Activated T-helper 2 cell treated with anti-CD3 and anti-CD28 coated beads, Interferon-gamma antibody, Interleukin-2, Interleukin-4, amounts not matched to agents 10 μg/mL and 5 μg/mL and 100 μg/mL, durations not matched to agents 14 hours and 24 hours and 36 hours (primary cell): ENCODE data around the gene MAPK8IP3. TPM values are rescaled to one million over a fixed set of nuclear protein-coding genes. Genes with fewer than 3 reads are reported as not detected.

Source experiments
- DNase-seq: peaks from one replicate; pipeline ENCODE4 v3.0.0; 2021; ENCODE audit warnings: low spot score
- H3K27ac Mint-ChIP-seq: one replicate; pipeline ENCODE4 v1.8.0; 2021; ENCODE audit warnings: mixed read lengths
- H3K27me3 Mint-ChIP-seq: one replicate; pipeline ENCODE4 v1.8.0; 2021; ENCODE audit warnings: low read depth, mixed read lengths
- H3K36me3 Mint-ChIP-seq: one replicate; pipeline ENCODE4 v1.8.0; 2021; ENCODE audit warnings: low read depth, mixed read lengths
- H3K4me1 Mint-ChIP-seq: one replicate; pipeline ENCODE4 v1.8.0; 2021; ENCODE audit warnings: low read depth, mixed read lengths
- H3K4me3 Mint-ChIP-seq: one replicate; pipeline ENCODE4 v1.8.0; 2021; ENCODE audit warnings: low read depth, mild to moderate bottlenecking, moderate library complexity, mixed read lengths
- H3K9me3 Mint-ChIP-seq: one replicate; pipeline ENCODE4 v1.8.0; 2021; ENCODE audit warnings: mixed read lengths
- intact Hi-C: fragments of 100-400 bp; cut with micrococcal nuclease; formaldehyde crosslinking; loops from one replicate; pipeline ENCODE4 v1.15.1; 2023
- total RNA-seq: library from RNA; stranded (reverse); gene quantifications from 2 replicates; pipeline ENCODE4 v1.2.3, GENCODE V29; 2022

Gene MAPK8IP3
- total RNA-seq, 1 donor from 2014 or later: 74.8 TPM

DNA sequence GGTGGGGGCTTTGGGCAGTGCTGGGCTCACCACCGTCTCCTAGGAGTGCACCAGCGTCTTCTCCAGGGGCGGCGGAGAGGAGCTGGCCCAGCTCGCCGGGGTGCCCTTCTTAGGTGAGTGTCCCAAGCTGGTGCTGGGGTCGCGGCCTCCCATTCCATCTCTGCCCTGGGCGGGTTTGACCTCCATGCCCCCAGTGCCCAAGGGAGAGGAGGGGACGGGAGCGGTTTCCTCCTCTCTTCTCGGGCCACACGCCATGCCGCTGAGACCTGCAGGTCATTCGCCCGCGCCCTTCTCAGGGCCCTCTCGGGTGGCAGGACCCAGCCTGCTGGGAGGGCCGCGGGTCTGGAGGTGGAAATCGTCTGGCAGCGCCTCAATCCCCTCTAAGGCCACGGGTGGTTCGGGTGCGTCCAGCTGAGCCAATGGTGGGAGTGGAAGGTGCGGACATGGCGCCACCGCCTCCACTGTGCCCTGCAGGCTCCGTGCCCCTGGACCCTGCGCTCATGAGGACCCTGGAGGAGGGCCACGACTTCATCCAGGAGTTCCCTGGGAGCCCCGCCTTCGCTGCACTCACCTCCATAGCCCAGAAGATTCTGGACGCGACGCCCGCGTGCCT, 82.2 kb downstream of the MAPK8IP3 start:
- intact Hi-C loops: no loop called here
- DNase-seq: no peak
- H3K27ac Mint-ChIP-seq: no peak overlapping the region
- peaks cover 2% of the 10 kb centered on the region for H3K4me1 Mint-ChIP-seq
- H3K4me3 Mint-ChIP-seq: no peak overlapping the region
- no peaks in the 10 kb centered on the region for H3K27me3 Mint-ChIP-seq
- peaks cover 15% of the 10 kb centered on the region for H3K36me3 Mint-ChIP-seq
- H3K9me3 Mint-ChIP-seq: no peaks in the 10 kb centered on the region

GRCh38 chr16:1788708-1789100, 82.7 kb downstream of the MAPK8IP3 start:
- Mint-ChIP-seq H3K36me3 (peaks cover 12% of the 10 kb centered on the region), H3K4me3 (no peak overlapping the region), H3K27ac (no peak overlapping the region), H3K4me1 (no peaks in the 10 kb centered on the region), H3K27me3 (no peaks in the 10 kb centered on the region), H3K9me3 (no peaks in the 10 kb centered on the region)
- no peak for DNase-seq
- intact Hi-C loops: no loop called here

DNA sequence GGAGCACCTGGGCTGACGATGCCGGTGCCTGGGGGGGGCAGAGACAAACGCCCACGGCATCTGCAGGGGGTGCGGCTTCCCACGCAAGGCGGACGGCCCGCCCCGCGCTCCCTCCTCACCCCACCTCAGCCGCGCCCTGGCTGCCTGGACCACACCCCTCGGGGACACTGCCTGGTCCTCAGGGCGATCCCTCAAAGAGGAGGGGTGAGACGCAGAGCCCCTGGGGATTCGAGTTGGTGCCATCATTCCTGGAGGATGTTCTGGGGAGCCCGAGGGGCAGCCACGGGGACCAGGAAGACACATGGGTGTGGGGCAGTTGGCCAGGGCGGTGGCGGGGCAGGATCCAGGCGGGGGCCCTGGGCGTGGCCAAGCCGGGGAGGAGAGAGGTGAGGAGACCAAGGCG, 83.6 kb downstream of the MAPK8IP3 start:
- DNase-seq: no peak
- H3K27ac Mint-ChIP-seq: no peak overlapping the region

DNA sequence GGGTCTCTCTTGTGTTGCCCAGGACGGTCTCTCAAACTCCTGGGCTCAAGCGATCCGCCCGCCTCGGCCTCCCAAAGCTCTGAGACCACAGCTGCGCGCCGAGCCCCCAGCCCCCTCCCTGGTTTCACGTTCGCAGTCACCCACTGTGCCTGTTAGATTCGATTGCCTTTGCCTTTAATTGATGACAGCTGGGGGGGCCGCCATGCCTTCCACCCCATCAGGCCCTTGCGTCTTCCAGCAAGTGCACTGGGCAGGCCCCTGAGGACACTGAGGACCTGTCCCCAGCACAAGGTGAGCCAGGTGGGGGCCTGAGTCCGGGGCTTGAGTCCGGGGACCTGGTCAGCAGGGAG, 84.2 kb downstream of the MAPK8IP3 start:
- intact Hi-C loops: no loop called here
- Mint-ChIP-seq H3K36me3 (peaks cover 10% of the 10 kb centered on the region), H3K27ac (no peak overlapping the region), H3K4me1 (no peaks in the 10 kb centered on the region), H3K4me3 (no peak overlapping the region), H3K9me3 (no peaks in the 10 kb centered on the region), H3K27me3 (no peaks in the 10 kb centered on the region)
- no peak for DNase-seq

More for the DNA sequence above, 83.6 kb downstream of the MAPK8IP3 start:
- H3K36me3 Mint-ChIP-seq: peaks cover 12% of the 10 kb centered on the region
- no peaks in the 10 kb centered on the region for H3K9me3 Mint-ChIP-seq
- intact Hi-C loops: no loop called here
- no peaks in the 10 kb centered on the region for H3K27me3 Mint-ChIP-seq
- H3K4me3 Mint-ChIP-seq: no peak overlapping the region
- no peaks in the 10 kb centered on the region for H3K4me1 Mint-ChIP-seq

DNA sequence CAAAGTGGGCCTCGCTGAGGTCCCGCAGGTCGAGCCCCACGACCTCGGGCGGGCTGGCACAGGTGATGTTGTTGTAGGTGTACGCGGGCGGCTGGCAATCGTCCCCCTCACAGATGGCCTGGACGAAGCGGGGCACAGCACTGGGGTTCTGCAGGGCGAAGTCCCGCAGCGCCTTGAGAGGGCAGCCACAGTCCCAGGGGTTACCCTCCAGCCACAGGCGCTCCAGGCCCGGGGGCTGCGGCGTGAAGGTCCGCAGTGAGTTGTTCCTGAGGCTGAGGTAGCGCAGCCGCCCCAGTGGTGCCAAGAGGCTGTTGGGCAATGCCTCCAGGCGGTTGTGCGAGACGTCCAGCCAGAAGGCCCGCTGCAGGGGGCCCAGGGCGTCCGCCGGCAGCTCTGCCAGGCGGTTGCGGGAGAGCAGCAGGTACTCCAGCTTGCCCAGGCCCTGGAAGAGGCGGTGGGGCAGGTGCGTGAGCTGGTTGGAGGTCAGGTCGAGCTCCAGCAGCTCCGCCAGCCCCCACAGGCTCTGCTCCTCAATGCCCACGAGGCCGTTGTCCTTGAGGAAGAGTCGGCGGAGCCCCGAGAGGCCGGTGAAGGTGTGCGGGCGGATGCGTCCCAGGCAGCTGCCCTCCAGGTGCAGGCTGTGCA, 84.7 kb downstream of the MAPK8IP3 start:
- no peak overlapping the region for H3K4me3 Mint-ChIP-seq
- intact Hi-C loops: no loop called here
- DNase-seq: no peak
- no peaks in the 10 kb centered on the region for H3K27me3 Mint-ChIP-seq
- H3K36me3 Mint-ChIP-seq: peaks cover 5% of the 10 kb centered on the region
- no peak overlapping the region for H3K27ac Mint-ChIP-seq
- H3K4me1 Mint-ChIP-seq: no peaks in the 10 kb centered on the region
- H3K9me3 Mint-ChIP-seq: no peaks in the 10 kb centered on the region

DNA sequence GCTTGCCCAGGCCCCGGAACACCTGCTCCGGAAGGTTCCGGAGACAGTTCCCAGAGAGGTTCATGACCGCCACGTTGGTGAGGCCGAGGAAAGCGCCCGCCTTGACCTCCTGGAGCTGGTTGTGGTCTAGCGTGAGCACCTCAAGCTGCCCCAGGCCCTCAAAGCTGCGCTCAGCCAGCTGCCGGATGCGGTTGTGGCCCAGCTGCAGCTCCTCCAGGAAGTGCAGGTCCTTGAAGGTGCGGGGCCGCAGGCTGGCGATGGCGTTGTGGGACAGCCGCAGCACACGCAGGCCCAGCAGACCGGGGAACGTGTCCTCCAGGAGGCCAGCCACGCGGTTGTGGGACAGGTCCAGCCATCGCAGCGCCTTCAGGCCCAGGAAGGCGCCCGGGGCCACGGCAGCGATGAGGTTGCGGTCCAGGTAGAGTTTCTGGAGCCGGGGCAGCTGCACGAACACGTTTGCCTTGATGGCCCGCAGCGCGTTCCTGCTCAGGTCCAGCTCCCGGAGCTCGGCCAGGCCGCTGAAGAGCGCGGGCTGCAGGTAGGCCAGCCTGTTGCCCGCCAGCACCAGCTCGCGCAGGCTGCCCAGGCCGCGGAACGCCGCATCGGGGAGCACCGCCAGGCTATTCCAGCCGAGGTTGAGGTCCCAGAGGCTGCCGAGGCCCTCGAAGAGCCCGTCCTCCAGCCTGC, 85.4 kb downstream of the MAPK8IP3 start:
- Mint-ChIP-seq H3K4me3 (no peak overlapping the region), H3K27ac (no peak overlapping the region), H3K9me3 (no peaks in the 10 kb centered on the region), H3K36me3 (peaks cover 5% of the 10 kb centered on the region), H3K27me3 (no peaks in the 10 kb centered on the region), H3K4me1 (no peaks in the 10 kb centered on the region)
- intact Hi-C loops: no loop called here
- no peak for DNase-seq

- Mint-ChIP-seq H3K4me3 (no peak overlapping the region), H3K36me3 (peaks cover 7% of the 10 kb centered on the region), H3K4me1 (no peaks in the 10 kb centered on the region), H3K9me3 (peaks cover 1% of the 10 kb centered on the region), H3K27ac (no peak overlapping the region), H3K27me3 (no peaks in the 10 kb centered on the region)
- intact Hi-C loops: no loop called here
- DNase-seq: no peak
Observed at GRCh38 chr16:1791943-1792812, 86.2 kb downstream of the MAPK8IP3 start.

DNA sequence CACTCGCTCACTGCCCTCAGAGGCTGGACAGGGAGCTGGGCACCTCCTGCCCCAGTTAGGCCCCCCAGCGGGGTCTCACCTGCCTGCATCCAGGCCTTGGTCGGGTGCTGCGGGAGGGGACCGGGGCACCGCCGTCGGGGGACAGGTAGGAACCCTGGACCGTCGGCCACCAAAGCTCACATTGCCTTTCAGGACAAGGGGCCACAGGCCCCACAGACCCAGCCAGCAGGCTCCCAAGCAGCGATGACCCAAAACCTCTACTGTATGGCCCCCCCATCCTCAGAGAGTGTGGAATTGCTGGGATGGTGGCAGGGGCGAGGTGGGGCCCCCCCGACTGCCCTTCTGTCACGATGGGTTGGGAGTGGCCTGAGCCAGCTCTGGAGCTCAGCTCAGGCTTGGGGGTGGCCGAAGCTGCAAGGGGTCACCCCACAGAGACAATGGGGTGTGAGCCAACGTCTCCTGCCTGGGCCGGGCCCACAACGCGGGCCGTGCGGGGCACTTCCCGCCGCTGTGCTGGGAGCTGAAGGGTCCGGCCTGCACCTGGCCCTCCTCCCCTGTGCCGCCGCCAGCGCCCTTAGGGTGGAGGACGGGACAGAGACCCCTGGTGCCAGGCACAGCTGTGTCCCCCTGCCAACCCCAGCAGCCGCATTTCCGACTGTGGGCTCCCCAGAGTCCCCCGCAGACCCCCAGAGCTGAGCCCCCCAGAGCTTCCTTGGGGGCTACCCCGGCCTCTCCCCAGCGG, 87.0 kb downstream of the MAPK8IP3 start:
- Mint-ChIP-seq H3K36me3 (peaks cover 8% of the 10 kb centered on the region), H3K27me3 (no peaks in the 10 kb centered on the region), H3K27ac (no peak overlapping the region), H3K4me3 (no peak overlapping the region), H3K9me3 (peaks cover 3% of the 10 kb centered on the region), H3K4me1 (no peaks in the 10 kb centered on the region)
- intact Hi-C loops: no loop called here
- no peak for DNase-seq

DNA sequence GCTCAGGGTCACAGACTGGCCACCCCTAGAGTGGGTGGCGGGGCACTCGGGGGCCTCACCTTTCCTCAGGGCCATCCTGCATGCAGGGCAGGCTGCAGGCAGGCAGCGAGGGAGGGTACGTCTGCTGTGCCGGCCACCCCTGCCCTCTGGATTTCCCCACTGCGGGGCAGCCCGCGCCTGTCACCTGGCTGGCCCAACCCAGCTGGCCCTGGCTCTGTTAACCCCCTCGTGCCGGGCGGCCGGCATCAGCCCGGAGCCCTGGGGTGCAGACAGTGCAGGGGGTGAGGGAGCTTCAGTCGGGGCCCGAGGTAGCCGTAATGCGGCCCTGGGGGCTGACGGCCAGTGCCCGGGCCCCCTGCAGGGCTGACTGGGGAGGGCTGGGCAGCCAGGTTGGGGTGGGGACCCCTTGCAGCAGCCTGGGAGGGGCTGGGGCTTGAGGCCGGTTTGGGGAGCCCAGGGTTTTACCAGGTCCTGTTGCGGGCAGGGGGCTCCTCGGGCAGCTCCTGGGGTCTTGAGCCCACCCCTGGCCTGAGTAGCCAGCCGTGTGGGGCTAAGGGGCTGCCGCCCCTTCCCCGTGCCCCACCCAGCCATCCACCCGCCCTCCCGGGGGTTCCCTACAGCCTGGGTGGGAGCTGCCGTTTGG, 87.7 kb downstream of the MAPK8IP3 start, which contains the start of gene IGFALS:
Gene IGFALS (minus strand): TSS at position 128 of the 643 bp plus-strand sequence. CDS start 53 bp downstream, at position 75.
- H3K9me3 Mint-ChIP-seq: peaks cover 3% of the 10 kb centered on the region
- no peaks in the 10 kb centered on the region for H3K27me3 Mint-ChIP-seq
- peaks cover 8% of the 10 kb centered on the region for H3K36me3 Mint-ChIP-seq
- DNase-seq: no peak
- intact Hi-C loops: no loop called here
- no peak within 1 kb of the TSS for H3K27ac Mint-ChIP-seq
- no peak within 1 kb of the TSS for H3K4me3 Mint-ChIP-seq
- no peaks in the 10 kb centered on the region for H3K4me1 Mint-ChIP-seq

- no peaks in the 10 kb centered on the region for H3K27me3 Mint-ChIP-seq
- H3K9me3 Mint-ChIP-seq: peaks cover 8% of the 10 kb centered on the region
- intact Hi-C loops: no loop called here
- DNase-seq: no peak
- no peak overlapping the region for H3K27ac Mint-ChIP-seq
- H3K4me3 Mint-ChIP-seq: no peak overlapping the region
- H3K36me3 Mint-ChIP-seq: peaks cover 3% of the 10 kb centered on the region
- no peaks in the 10 kb centered on the region for H3K4me1 Mint-ChIP-seq
Observed at GRCh38 chr16:1794221-1794871, 88.4 kb downstream of the MAPK8IP3 start.

DNA sequence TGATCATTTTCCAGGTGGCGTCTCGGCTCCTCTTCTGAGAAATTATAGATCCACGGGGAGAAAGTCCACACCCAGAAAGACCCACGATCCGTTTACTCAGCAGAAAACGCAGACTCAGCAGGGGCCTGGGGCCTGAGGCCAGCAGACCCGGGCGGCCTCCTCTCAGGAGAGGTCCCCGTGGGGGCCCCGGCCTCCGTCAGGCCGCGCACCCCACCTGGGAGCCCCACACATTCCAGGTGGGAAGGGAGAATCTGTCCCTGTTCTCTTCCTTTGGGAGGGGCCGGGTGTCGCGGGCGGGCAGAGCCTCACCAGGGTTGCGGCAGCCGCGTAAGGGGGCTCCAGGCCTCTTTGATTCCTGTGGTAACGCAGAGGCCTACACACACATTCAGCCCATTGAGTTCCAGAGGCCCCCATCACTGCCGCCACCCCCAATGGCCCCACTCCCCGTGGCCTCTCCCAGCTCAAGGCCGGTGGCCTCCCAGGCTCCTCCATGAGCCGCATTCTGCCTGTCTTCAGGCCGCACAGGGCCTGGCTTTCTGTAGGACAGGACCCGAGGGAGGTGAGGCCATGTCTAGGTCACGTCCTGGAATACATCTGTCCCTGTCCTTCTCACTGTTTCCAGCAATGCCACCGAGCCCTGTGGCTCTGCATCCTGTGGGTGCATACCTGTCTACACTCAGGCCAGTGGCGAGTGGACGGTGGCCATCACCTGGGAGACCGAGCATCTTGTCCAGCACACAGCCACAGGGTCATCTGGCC, 89.1 kb downstream of the MAPK8IP3 start:
- intact Hi-C loops: no loop called here
- Mint-ChIP-seq H3K27me3 (no peaks in the 10 kb centered on the region), H3K4me1 (no peaks in the 10 kb centered on the region), H3K36me3 (peaks cover 3% of the 10 kb centered on the region), H3K4me3 (no peak overlapping the region), H3K9me3 (peaks cover 15% of the 10 kb centered on the region), H3K27ac (no peak overlapping the region)
- DNase-seq: no peak
